ENCODE measurements around the gene IGFLR1. TPM values are rescaled to one million over a fixed set of nuclear protein-coding genes. Genes with fewer than 3 reads are reported as not detected.

Gene IGFLR1
- total RNA-seq, 1 donor from 2014 or later, result 2.4 TPM

GRCh38 chr19:35712567-35713505, 29.4 kb downstream of the IGFLR1 start:
- Histone ChIP-seq H3K36me3 (ENCODE audit: insufficient read depth, low read length) (no peaks in the 10 kb centered on the region), H3K4me3 (ENCODE audit: insufficient read depth, low read depth, low read length) (no peak overlapping the region), H2AFZ (ENCODE audit: low read depth, low read length) (no peak overlapping the region), H3K27me3 (ENCODE audit: insufficient read depth, low read length) (peaks cover 2% of the 10 kb centered on the region), H3K79me2 (ENCODE audit: insufficient read depth, low read length) (no peaks in the 10 kb centered on the region), H3K27ac (ENCODE audit: low read depth, low read length) (no peak overlapping the region), H3K4me1 (ENCODE audit: insufficient read depth, low read length) (peaks cover 10% of the 10 kb centered on the region), H3K9me3 (ENCODE audit: insufficient read depth, low read depth, low read length) (no peaks in the 10 kb centered on the region), H3K4me2 (ENCODE audit: low read length) (no peak overlapping the region), H4K20me1 (ENCODE audit: insufficient read depth, low read length) (no peaks in the 10 kb centered on the region), H3K9ac (ENCODE audit: low read length) (no peak overlapping the region)
- Mint-ChIP-seq H3K27ac (ENCODE audit: unreplicated experiment) (no peak overlapping the region), H3K9me3 (ENCODE audit: unreplicated experiment) (no peaks in the 10 kb centered on the region), H3K4me1 (ENCODE audit: low read depth, unreplicated experiment) (peaks cover 2% of the 10 kb centered on the region), H3K36me3 (ENCODE audit: low read depth, unreplicated experiment) (peaks cover 8% of the 10 kb centered on the region), H3K4me3 (ENCODE audit: unreplicated experiment) (no peak overlapping the region), H3K27me3 (ENCODE audit: low read depth, unreplicated experiment) (peaks cover 6% of the 10 kb centered on the region)
- TF ChIP-seq CTCF (IDR thresholded peaks at IDR 0.05; ENCODE audit: insufficient read depth, low read depth, low read length) (no peak), EZH2 (IDR thresholded peaks at IDR 0.05; ENCODE audit: insufficient read depth, low read length) (no peak)
- no peak for DNase-seq (ENCODE audit: low read depth)
- no peak for FAIRE-seq

- Histone ChIP-seq H3K27ac (ENCODE audit: low read depth, low read length) (no peak overlapping the region), H3K4me2 (ENCODE audit: low read length) (no peak overlapping the region), H3K27me3 (ENCODE audit: insufficient read depth, low read length) (peaks cover 2% of the 10 kb centered on the region), H2AFZ (ENCODE audit: low read depth, low read length) (no peak overlapping the region), H3K4me1 (ENCODE audit: insufficient read depth, low read length) (peaks cover 4% of the 10 kb centered on the region), H4K20me1 (ENCODE audit: insufficient read depth, low read length) (no peaks in the 10 kb centered on the region), H3K9ac (ENCODE audit: low read length) (no peak overlapping the region), H3K79me2 (ENCODE audit: insufficient read depth, low read length) (no peaks in the 10 kb centered on the region), H3K36me3 (ENCODE audit: insufficient read depth, low read length) (no peaks in the 10 kb centered on the region), H3K4me3 (ENCODE audit: insufficient read depth, low read depth, low read length) (no peak overlapping the region), H3K9me3 (ENCODE audit: insufficient read depth, low read depth, low read length) (no peaks in the 10 kb centered on the region)
- Mint-ChIP-seq H3K9me3 (ENCODE audit: unreplicated experiment) (no peaks in the 10 kb centered on the region), H3K36me3 (ENCODE audit: low read depth, unreplicated experiment) (peaks cover 8% of the 10 kb centered on the region), H3K27me3 (ENCODE audit: low read depth, unreplicated experiment) (peaks cover 8% of the 10 kb centered on the region), H3K4me1 (ENCODE audit: low read depth, unreplicated experiment) (no peaks in the 10 kb centered on the region), H3K27ac (ENCODE audit: unreplicated experiment) (no peak overlapping the region), H3K4me3 (ENCODE audit: unreplicated experiment) (peak overlapping the region; percentile 34)
- DNase-seq (ENCODE audit: low read depth) (no peak), FAIRE-seq (no peak)
- TF ChIP-seq CTCF (IDR thresholded peaks at IDR 0.05; ENCODE audit: insufficient read depth, low read depth, low read length) (no peak), EZH2 (IDR thresholded peaks at IDR 0.05; ENCODE audit: insufficient read depth, low read length) (no peak)
Measured at GRCh38 chr19:35710784-35711723, 31.2 kb downstream of the IGFLR1 start.

Measured in astrocyte (in vitro differentiated cells and primary cell).